NB4 (cell line): ENCODE results near the gene LNX2.

Experiments used
- CTCF ChIP-seq: IDR thresholded peaks from one replicate; pipeline ENCODE4 v1.5.1; 2012; ENCODE audit warnings: low read depth, low read length
- MAX ChIP-seq: IDR thresholded peaks from 2 replicates; pipeline ENCODE4 v1.6.1; 2011; ENCODE audit warnings: low read depth, low read length
- MYC ChIP-seq: IDR thresholded peaks from 2 replicates; pipeline ENCODE4 v1.6.1; 2011; ENCODE audit warnings: low read depth, low read length
- POLR2A ChIP-seq: IDR thresholded peaks from 2 replicates; pipeline ENCODE4 v1.6.1; 2011; ENCODE audit warnings: mild to moderate bottlenecking; ENCODE audit not compliant: insufficient read length; ENCODE audit errors: extremely low read depth

- TF ChIP-seq POLR2A, result no peak
- no peak for TF ChIP-seq MAX
- no peak for TF ChIP-seq CTCF
- no peak for TF ChIP-seq MYC
Observed at GRCh38 chr13:27599845-27600553, 20.3 kb downstream of the LNX2 start.
